HCEC 1CT (cell line): Measurements from ENCODE around the gene PRDM7.
A peak's percentile ranks its signal among the peaks of the same experiment; 100 is the strongest.
"Not testable (repeated sequence)": the region's sequence is repeated elsewhere in the genome, so short reads cannot be mapped to it uniquely, and the experiment has no call there.

ENCODE experiments used
- DNase-seq: peaks from one replicate; pipeline ENCODE4 v3.0.0-alpha.2; 2017

PRDM7 gene

GRCh38 chr16:90070440-90070839 is 6.7 kb downstream of the PRDM7 start:
- DNase-seq, result no peak

- DNase-seq, result no peak
Observed at GRCh38 chr16:90061437-90061836, 15.7 kb downstream of the PRDM7 start.

- peak; percentile 40 for DNase-seq
Observed at GRCh38 chr16:90057738-90058173, 19.4 kb downstream of the PRDM7 start.

- not testable (repeated sequence) for DNase-seq
Observed at GRCh38 chr16:90056521-90056920, 20.6 kb downstream of the PRDM7 start.

- no peak for DNase-seq
Observed at GRCh38 chr16:90055371-90055770, 21.8 kb downstream of the PRDM7 start.

GRCh38 chr16:90054554-90054953 is 22.6 kb downstream of the PRDM7 start:
- DNase-seq, result no peak

GRCh38 chr16:90053902-90054500 is 23.1 kb downstream of the PRDM7 start:
- DNase-seq, result no peak

- DNase-seq, result no peak
Observed at GRCh38 chr16:90050969-90051368, 26.2 kb downstream of the PRDM7 start.

GRCh38 chr16:90048737-90049330 is 28.3 kb downstream of the PRDM7 start:
- no peak for DNase-seq

GRCh38 chr16:90048347-90048722 is 28.8 kb downstream of the PRDM7 start:
- DNase-seq, result no peak

- no peak for DNase-seq
Observed at GRCh38 chr16:90047714-90048346, 29.3 kb downstream of the PRDM7 start.

GRCh38 chr16:90046971-90047713 is 30.0 kb downstream of the PRDM7 start:
- DNase-seq, result peak; percentile 32

- DNase-seq, result no peak
Observed at GRCh38 chr16:90046122-90046970, 30.8 kb downstream of the PRDM7 start.

- no peak for DNase-seq
Observed at GRCh38 chr16:90044111-90044551, 33.0 kb downstream of the PRDM7 start.

- no peak for DNase-seq
Observed at GRCh38 chr16:90043526-90043925, 33.6 kb downstream of the PRDM7 start.

GRCh38 chr16:90042946-90043514 is 34.1 kb downstream of the PRDM7 start:
- DNase-seq, result no peak

GRCh38 chr16:90041896-90042473 is 35.1 kb downstream of the PRDM7 start:
- no peak for DNase-seq

- DNase-seq, result no peak
Observed at GRCh38 chr16:90040152-90041023, 36.7 kb downstream of the PRDM7 start.

- no peak for DNase-seq
Observed at GRCh38 chr16:90037276-90037675, 39.9 kb downstream of the PRDM7 start.

GRCh38 chr16:90035902-90036301 is 41.2 kb downstream of the PRDM7 start:
- no peak for DNase-seq

GRCh38 chr16:90034504-90034903 is 42.6 kb downstream of the PRDM7 start:
- no peak for DNase-seq
